MM.1S (cell line): Measurements from ENCODE around the gene PLEKHG5.

Experiments
- EZH2 ChIP-seq: fragments of 300-600 bp; sonication (generic); optimal IDR thresholded peaks from 2 replicates; pipeline ENCODE3; 2017; ENCODE audit warnings: low read depth, mild to moderate bottlenecking, antibody characterized with exemption, low read length, mixed read lengths
- EZH2phosphoT487 ChIP-seq: fragments of 300-600 bp; sonication (generic); IDR thresholded peaks from 2 replicates; pipeline ENCODE4 v1.6.1; 2018; ENCODE audit warnings: antibody characterized with exemption, low read length
- TF ChIP-seq, protein P1 (sequence below): fragments of 300-600 bp; sonication (generic); IDR thresholded peaks from 2 replicates; pipeline ENCODE4 v1.5.1; 2016; ENCODE audit warnings: antibody characterized with exemption, low read length, mixed read lengths

DNA sequence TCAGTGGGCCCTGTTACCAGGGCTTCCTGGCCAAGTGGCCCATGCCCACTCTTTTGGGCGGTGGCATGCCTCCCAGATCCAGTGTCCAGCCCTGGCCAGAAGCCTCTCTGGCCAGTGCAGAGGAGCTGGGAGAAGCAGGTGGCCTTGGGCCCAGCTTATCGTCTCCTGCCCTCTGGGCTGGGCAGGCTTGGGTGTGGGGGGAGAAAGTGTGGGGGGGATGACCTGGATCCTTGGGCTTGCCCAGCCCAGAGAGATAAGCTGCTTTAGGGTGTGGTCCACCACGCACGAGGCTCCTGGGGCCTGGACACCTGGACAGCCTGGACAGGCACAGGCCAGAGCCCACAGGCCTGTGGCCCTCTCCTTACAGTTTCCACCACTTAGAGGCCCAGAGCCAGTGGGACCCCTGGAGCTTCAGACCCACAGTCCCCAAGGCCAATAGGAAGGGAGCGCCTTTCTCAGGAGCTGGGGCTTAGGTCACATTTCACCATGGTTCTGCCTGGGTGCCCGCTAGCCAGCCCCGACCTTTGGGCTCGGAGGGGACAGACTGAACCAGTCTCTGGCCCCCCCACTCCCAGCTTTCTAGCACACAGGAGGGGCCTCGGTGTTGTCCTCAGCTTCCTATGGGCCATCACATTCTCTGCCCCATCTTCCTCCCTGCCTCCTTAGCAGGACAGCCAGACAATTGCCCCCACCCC, 65.0 kb downstream of the PLEKHG5 start:
- TF ChIP-seq, protein P1, sequence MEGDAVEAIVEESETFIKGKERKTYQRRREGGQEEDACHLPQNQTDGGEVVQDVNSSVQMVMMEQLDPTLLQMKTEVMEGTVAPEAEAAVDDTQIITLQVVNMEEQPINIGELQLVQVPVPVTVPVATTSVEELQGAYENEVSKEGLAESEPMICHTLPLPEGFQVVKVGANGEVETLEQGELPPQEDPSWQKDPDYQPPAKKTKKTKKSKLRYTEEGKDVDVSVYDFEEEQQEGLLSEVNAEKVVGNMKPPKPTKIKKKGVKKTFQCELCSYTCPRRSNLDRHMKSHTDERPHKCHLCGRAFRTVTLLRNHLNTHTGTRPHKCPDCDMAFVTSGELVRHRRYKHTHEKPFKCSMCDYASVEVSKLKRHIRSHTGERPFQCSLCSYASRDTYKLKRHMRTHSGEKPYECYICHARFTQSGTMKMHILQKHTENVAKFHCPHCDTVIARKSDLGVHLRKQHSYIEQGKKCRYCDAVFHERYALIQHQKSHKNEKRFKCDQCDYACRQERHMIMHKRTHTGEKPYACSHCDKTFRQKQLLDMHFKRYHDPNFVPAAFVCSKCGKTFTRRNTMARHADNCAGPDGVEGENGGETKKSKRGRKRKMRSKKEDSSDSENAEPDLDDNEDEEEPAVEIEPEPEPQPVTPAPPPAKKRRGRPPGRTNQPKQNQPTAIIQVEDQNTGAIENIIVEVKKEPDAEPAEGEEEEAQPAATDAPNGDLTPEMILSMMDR, result no peak
- TF ChIP-seq EZH2phosphoT487, result no peak
- TF ChIP-seq EZH2, result no peak
